GM12801 (cell line): Measurements from ENCODE around the gene SLC23A1.

Experiments
- CTCF ChIP-seq: IDR thresholded peaks from one replicate; pipeline ENCODE4 v1.5.1; 2011; ENCODE audit warnings: control low read depth; ENCODE audit not compliant: insufficient read length; ENCODE audit errors: extremely low read depth

The SLC23A1 gene

GRCh38 chr5:139392324-139392677, 9.2 kb upstream of the SLC23A1 start:
- no peak for TF ChIP-seq CTCF

- TF ChIP-seq CTCF = no peak
These were observed 8.7 kb upstream of the SLC23A1 start for GRCh38 chr5:139391570-139392323.

- no peak for TF ChIP-seq CTCF
These were observed 7.8 kb upstream of the SLC23A1 start for GRCh38 chr5:139390639-139391569.

GRCh38 chr5:139389701-139390638, 6.9 kb upstream of the SLC23A1 start, which contains the start of gene MZB1:
Gene MZB1, minus strand, starts transcription at chr5:139389913. Its CDS starts 57 bp downstream, at chr5:139389856.
- no peak for TF ChIP-seq CTCF

GRCh38 chr5:139388198-139388821, 5.2 kb upstream of the SLC23A1 start:
- TF ChIP-seq CTCF = no peak

GRCh38 chr5:139387611-139388197, 4.6 kb upstream of the SLC23A1 start:
- no peak for TF ChIP-seq CTCF
